ENCODE measurements around the gene GMDS.

DNA sequence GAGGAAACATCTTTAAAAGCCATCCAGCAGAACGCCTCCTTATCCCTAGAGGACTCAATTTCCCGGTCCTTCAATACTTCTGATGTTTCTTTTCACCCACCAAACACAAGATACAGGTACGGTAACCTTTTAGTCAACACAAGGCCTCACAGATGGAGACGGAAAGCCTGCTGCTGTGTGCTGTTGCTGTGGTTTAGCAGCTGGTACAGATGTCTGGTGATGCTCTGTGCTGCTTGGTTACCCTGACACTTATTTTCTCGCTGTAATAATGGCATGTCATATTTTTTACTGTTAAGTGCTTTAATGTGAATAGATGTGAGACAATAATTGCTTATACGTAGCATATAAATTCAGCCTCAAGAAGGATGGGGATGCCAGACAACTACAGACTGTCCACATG, 25.3 kb downstream of the GMDS start:
- TF ChIP-seq POLR2A (IDR thresholded peaks at IDR 0.05; ENCODE audit: control extremely low read depth in 1 of 2, low read depth in 2 of 2, low read length in 2 of 2) (no peak), TAF1 (IDR thresholded peaks at IDR 0.05; ENCODE audit: low read depth, low read length) (no peak)
- TF ChIP-seq, protein P1, sequence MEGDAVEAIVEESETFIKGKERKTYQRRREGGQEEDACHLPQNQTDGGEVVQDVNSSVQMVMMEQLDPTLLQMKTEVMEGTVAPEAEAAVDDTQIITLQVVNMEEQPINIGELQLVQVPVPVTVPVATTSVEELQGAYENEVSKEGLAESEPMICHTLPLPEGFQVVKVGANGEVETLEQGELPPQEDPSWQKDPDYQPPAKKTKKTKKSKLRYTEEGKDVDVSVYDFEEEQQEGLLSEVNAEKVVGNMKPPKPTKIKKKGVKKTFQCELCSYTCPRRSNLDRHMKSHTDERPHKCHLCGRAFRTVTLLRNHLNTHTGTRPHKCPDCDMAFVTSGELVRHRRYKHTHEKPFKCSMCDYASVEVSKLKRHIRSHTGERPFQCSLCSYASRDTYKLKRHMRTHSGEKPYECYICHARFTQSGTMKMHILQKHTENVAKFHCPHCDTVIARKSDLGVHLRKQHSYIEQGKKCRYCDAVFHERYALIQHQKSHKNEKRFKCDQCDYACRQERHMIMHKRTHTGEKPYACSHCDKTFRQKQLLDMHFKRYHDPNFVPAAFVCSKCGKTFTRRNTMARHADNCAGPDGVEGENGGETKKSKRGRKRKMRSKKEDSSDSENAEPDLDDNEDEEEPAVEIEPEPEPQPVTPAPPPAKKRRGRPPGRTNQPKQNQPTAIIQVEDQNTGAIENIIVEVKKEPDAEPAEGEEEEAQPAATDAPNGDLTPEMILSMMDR (IDR thresholded peaks at IDR 0.05; ENCODE audit: control extremely low read depth in 1 of 3, insufficient read depth in 1 of 3, low read depth in 1 of 3, low read length in 3 of 3), result no peak
